SK-N-MC (cell line): ENCODE data around the gene PLXNA1.

Experiments used
- DNase-seq: peaks from one replicate; pipeline ENCODE4 v3.0.0-alpha.2; 2011; ENCODE audit warnings: low read depth, low spot score
- H3K27ac ChIP-seq: fragments of 200-600 bp; sonication (generic); 2 replicates; pipeline ENCODE4 v1.5.1; 2016; ENCODE audit warnings: mixed run types
- H3K36me3 ChIP-seq: fragments of 200-600 bp; sonication (generic); 2 replicates; pipeline ENCODE4 v1.6.1; 2017; ENCODE audit warnings: antibody characterized with exemption, low read length, mixed read lengths; ENCODE audit not compliant: insufficient read depth
- H3K4me3 ChIP-seq: fragments of 200-600 bp; sonication (generic); 2 replicates; pipeline ENCODE4 v1.5.1; 2016
- H3K9ac ChIP-seq: fragments of 200-600 bp; sonication (generic); 2 replicates; pipeline ENCODE4 v1.8.0; 2017; ENCODE audit warnings: mixed run types, mixed read lengths; ENCODE audit not compliant: insufficient read length
- H3K9me3 ChIP-seq: fragments of 200-600 bp; sonication (generic); 2 replicates; pipeline ENCODE4 v1.6.1; 2017; ENCODE audit warnings: low read depth, mild to moderate bottlenecking, antibody characterized with exemption, low read length, moderate library complexity, mixed read lengths
- EZH2 ChIP-seq: fragments of 200-600 bp; sonication (generic); IDR thresholded peaks from one replicate; pipeline ENCODE4 v1.6.1; 2017; ENCODE audit warnings: antibody characterized with exemption
- FOXP2 ChIP-seq: optimal IDR thresholded peaks from 2 replicates; pipeline ENCODE3; 2011; ENCODE audit warnings: mild to moderate bottlenecking, moderate library complexity; ENCODE audit not compliant: insufficient read depth; ENCODE audit errors: extremely low read length, control extremely low read depth
- POLR2AphosphoS5 ChIP-seq: IDR thresholded peaks from 2 replicates; pipeline ENCODE4 v1.6.1; 2012; ENCODE audit warnings: mild to moderate bottlenecking, low read depth, low read length, borderline replicate concordance

Gene PLXNA1

DNA sequence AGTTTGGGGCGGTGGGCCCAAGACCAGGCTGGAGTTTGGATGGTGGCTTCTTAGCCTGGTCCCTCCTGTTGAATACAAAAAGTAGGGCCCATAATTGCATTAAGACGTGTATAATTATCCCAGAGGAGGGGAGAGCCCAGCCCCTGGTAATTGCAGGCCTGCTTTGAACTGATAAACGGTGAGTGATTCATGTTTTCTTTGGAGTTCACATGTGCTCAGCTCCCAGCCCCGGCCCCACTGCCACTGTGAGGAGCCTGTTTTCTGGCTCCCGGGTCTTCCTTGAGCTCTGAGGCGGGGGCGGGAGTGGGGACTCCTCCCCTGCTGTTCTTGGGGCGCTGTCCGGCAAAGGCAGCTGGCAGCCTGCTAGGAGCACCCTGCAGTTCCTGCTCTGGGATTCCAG lies 3.1 kb downstream of the PLXNA1 start:
- Histone ChIP-seq H3K36me3 (peaks cover 18% of the 10 kb centered on the region; the same call in 1 of the 2 replicates), H3K4me3 (no peak overlapping the region), H3K27ac (no peak overlapping the region), H3K9ac (no peak overlapping the region), H3K9me3 (no peaks in the 10 kb centered on the region)
- TF ChIP-seq EZH2 = no peak
- no peak for TF ChIP-seq FOXP2
- no peak for TF ChIP-seq POLR2AphosphoS5
- DNase-seq = no peak

GRCh38 chr3:126987129-126987528 lies 4.2 kb downstream of the PLXNA1 start:
- no peaks in the 10 kb centered on the region for H3K9me3 ChIP-seq
- H3K36me3 ChIP-seq = peaks cover 18% of the 10 kb centered on the region; the same call in 1 of the 2 replicates
- TF ChIP-seq POLR2AphosphoS5 (no peak), EZH2 (no peak), FOXP2 (no peak)
- H3K4me3 ChIP-seq = no peak overlapping the region
- no peak for DNase-seq
- no peak overlapping the region for H3K27ac ChIP-seq
- H3K9ac ChIP-seq = no peak overlapping the region

- Histone ChIP-seq H3K9me3 (no peaks in the 10 kb centered on the region), H3K4me3 (no peak overlapping the region), H3K9ac (no peak overlapping the region), H3K27ac (no peak overlapping the region), H3K36me3 (peaks cover 18% of the 10 kb centered on the region; the same call in 1 of the 2 replicates)
- no peak for TF ChIP-seq POLR2AphosphoS5
- no peak for TF ChIP-seq EZH2
- TF ChIP-seq FOXP2 = no peak
- DNase-seq = no peak
These were observed 4.7 kb downstream of the PLXNA1 start for GRCh38 chr3:126987596-126987995.

GRCh38 chr3:126988451-126989021 lies 5.6 kb downstream of the PLXNA1 start:
- DNase-seq = no peak
- Histone ChIP-seq H3K9me3 (no peaks in the 10 kb centered on the region), H3K9ac (no peak overlapping the region), H3K27ac (no peak overlapping the region), H3K36me3 (peaks cover 18% of the 10 kb centered on the region; the same call in 1 of the 2 replicates), H3K4me3 (no peak overlapping the region)
- no peak for TF ChIP-seq EZH2
- no peak for TF ChIP-seq POLR2AphosphoS5
- no peak for TF ChIP-seq FOXP2

DNA sequence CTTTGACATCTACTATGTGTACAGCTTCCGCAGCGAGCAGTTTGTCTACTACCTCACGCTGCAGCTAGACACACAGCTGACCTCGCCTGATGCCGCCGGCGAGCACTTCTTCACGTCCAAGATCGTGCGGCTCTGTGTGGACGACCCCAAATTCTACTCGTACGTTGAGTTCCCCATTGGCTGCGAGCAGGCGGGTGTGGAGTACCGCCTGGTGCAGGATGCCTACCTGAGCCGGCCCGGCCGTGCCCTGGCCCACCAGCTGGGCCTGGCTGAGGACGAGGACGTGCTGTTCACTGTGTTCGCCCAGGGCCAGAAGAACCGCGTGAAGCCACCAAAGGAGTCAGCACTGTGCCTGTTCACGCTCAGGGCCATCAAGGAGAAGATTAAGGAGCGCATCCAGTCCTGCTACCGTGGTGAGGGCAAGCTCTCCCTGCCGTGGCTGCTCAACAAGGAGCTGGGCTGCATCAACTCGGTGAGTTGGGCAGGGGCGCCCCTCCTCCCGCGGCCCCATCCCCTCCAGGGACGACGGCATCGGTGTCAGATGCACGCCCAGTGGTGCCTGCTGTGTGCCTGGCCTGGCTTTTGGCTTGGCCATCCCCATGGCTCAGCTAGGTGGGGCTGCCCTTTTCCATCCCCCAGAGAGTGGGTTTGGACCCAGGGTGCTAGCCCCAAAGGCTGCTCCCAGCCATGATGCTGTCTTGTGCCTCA lies 6.6 kb downstream of the PLXNA1 start:
- H3K36me3 ChIP-seq = peaks cover 18% of the 10 kb centered on the region; the same call in 1 of the 2 replicates
- no peak overlapping the region for H3K27ac ChIP-seq
- TF ChIP-seq POLR2AphosphoS5 = no peak
- no peak for TF ChIP-seq FOXP2
- no peak for TF ChIP-seq EZH2
- no peak for DNase-seq
- no peaks in the 10 kb centered on the region for H3K9me3 ChIP-seq
- H3K4me3 ChIP-seq = no peak overlapping the region
- no peak overlapping the region for H3K9ac ChIP-seq

GRCh38 chr3:126990024-126990700 lies 7.2 kb downstream of the PLXNA1 start:
- Histone ChIP-seq H3K9ac (no peak overlapping the region), H3K4me3 (no peak overlapping the region), H3K36me3 (peaks cover 18% of the 10 kb centered on the region; the same call in 1 of the 2 replicates), H3K27ac (no peak overlapping the region), H3K9me3 (no peaks in the 10 kb centered on the region)
- TF ChIP-seq POLR2AphosphoS5 = no peak
- no peak for TF ChIP-seq EZH2
- TF ChIP-seq FOXP2 = no peak
- DNase-seq = no peak

- Histone ChIP-seq H3K9ac (no peak overlapping the region), H3K9me3 (no peaks in the 10 kb centered on the region), H3K27ac (no peak overlapping the region), H3K4me3 (no peak overlapping the region), H3K36me3 (peaks cover 18% of the 10 kb centered on the region; the same call in 1 of the 2 replicates)
- TF ChIP-seq FOXP2 = no peak
- no peak for TF ChIP-seq EZH2
- TF ChIP-seq POLR2AphosphoS5 = no peak
- DNase-seq = no peak
These were observed 8.0 kb downstream of the PLXNA1 start for GRCh38 chr3:126990890-126991289.
